ENCODE measurements around the gene TMEM200A. TPM values are rescaled to one million over a fixed set of nuclear protein-coding genes. Genes with fewer than 3 reads are reported as not detected.

Gene TMEM200A
- total RNA-seq, 6 donors from 2014 or later, result under 0.01 to 5.5 (median 3.3) TPM

GRCh38 chr6:130424710-130425109 lies 58.9 kb downstream of the TMEM200A start:
- no peak for TF ChIP-seq POLR2AphosphoS5 (IDR thresholded peaks at IDR 0.05)
- 70 to 71% methylated on average over 2 of the region's 2 CpGs for WGBS, 2 donors
- no peak overlapping the region for H3K27ac ChIP-seq
- H3K27me3 ChIP-seq, result no peaks in the 10 kb centered on the region
- no peaks in the 10 kb centered on the region for H3K4me1 ChIP-seq
- H3K9me3 ChIP-seq, result no peaks in the 10 kb centered on the region
- H3K4me3 ChIP-seq, result no peak overlapping the region
- ATAC-seq (ENCODE audit: low FRiP score in 2 of 2) (no peak), DNase-seq (no peak)
- H3K36me3 ChIP-seq, result no peaks in the 10 kb centered on the region

- Histone ChIP-seq H3K27me3 (no peaks in the 10 kb centered on the region), H3K27ac (no peak overlapping the region), H3K4me1 (no peaks in the 10 kb centered on the region), H3K4me3 (no peak overlapping the region), H3K36me3 (no peaks in the 10 kb centered on the region), H3K9me3 (no peaks in the 10 kb centered on the region)
- WGBS, 2 donors, result 71 to 79% methylated on average over 1 of the region's 1 CpG
- ATAC-seq (ENCODE audit: low FRiP score in 2 of 2) (no peak), DNase-seq (no peak)
- TF ChIP-seq CTCF (IDR thresholded peaks at IDR 0.05) (no peak), EP300 (IDR thresholded peaks at IDR 0.05) (no peak), POLR2A (IDR thresholded peaks at IDR 0.05) (no peak), POLR2AphosphoS5 (IDR thresholded peaks at IDR 0.05) (no peak)
Observed at GRCh38 chr6:130425537-130425936, 59.7 kb downstream of the TMEM200A start.

- Histone ChIP-seq H3K27me3 (no peaks in the 10 kb centered on the region), H3K27ac (no peak overlapping the region), H3K4me1 (no peaks in the 10 kb centered on the region), H3K9me3 (no peaks in the 10 kb centered on the region), H3K36me3 (no peaks in the 10 kb centered on the region), H3K4me3 (no peak overlapping the region)
- no peak for ATAC-seq (ENCODE audit: low FRiP score in 2 of 2)
- TF ChIP-seq CTCF (IDR thresholded peaks at IDR 0.05) (no peak), EP300 (IDR thresholded peaks at IDR 0.05) (no peak), POLR2A (IDR thresholded peaks at IDR 0.05) (no peak), POLR2AphosphoS5 (IDR thresholded peaks at IDR 0.05) (no peak)
- WGBS, 2 donors, result 85 to 86% methylated on average over 7 of the region's 7 CpGs
- DNase-seq, result no peak
Observed at GRCh38 chr6:130426066-130426721, 60.4 kb downstream of the TMEM200A start.

- no peak overlapping the region for H3K27ac ChIP-seq
- WGBS, 2 donors, result 50 to 54% methylated on average over 4 of the region's 4 CpGs
- ATAC-seq (ENCODE audit: low FRiP score in 2 of 2), result no peak
- no peaks in the 10 kb centered on the region for H3K4me1 ChIP-seq
- no peak overlapping the region for H3K4me3 ChIP-seq
- H3K9me3 ChIP-seq, result no peaks in the 10 kb centered on the region
- H3K27me3 ChIP-seq, result no peaks in the 10 kb centered on the region
- TF ChIP-seq POLR2AphosphoS5 (IDR thresholded peaks at IDR 0.05), result no peak
- no peak for TF ChIP-seq CTCF (IDR thresholded peaks at IDR 0.05)
- no peak for TF ChIP-seq POLR2A (IDR thresholded peaks at IDR 0.05)
- TF ChIP-seq EP300 (IDR thresholded peaks at IDR 0.05), result no peak
- no peak for DNase-seq
- H3K36me3 ChIP-seq, result no peaks in the 10 kb centered on the region
Observed at GRCh38 chr6:130431346-130431852, 65.6 kb downstream of the TMEM200A start.

- WGBS, 2 donors, result 90 to 94% methylated on average over 4 of the region's 4 CpGs
- H3K9me3 ChIP-seq, result no peaks in the 10 kb centered on the region
- no peak for ATAC-seq (ENCODE audit: low FRiP score in 2 of 2)
Observed at GRCh38 chr6:130432838-130433237, 67.0 kb downstream of the TMEM200A start.

More at GRCh38 chr6:130432838-130433237, 67.0 kb downstream of the TMEM200A start:
- DNase-seq, result no peak
- Histone ChIP-seq H3K4me3 (no peak overlapping the region), H3K27ac (no peak overlapping the region), H3K27me3 (no peaks in the 10 kb centered on the region), H3K4me1 (no peaks in the 10 kb centered on the region), H3K36me3 (no peaks in the 10 kb centered on the region)
- TF ChIP-seq POLR2A (IDR thresholded peaks at IDR 0.05) (no peak), EP300 (IDR thresholded peaks at IDR 0.05) (no peak), POLR2AphosphoS5 (IDR thresholded peaks at IDR 0.05) (no peak), CTCF (IDR thresholded peaks at IDR 0.05) (no peak)

Measured in upper lobe of left lung (tissue), 6 donors.